GM10248 (cell line): ENCODE data around the gene ARFGAP3.

Experiments used
- CTCF ChIA-PET: fragments of 300-600 bp; sonication (Branson Sonifier 250); formaldehyde crosslinking; extraction: SDS; loops from one replicate; lab custom pipeline; 2021; ENCODE audit warnings: antibody characterized with exemption; lab: Yijun Ruan, JAX
- POLR2A ChIA-PET: fragments of 350-650 bp; sonication (Branson Sonifier 250); formaldehyde crosslinking; extraction: SDS; loops from one replicate; lab custom pipeline; 2020; ENCODE audit warnings: antibody characterized with exemption; lab: Yijun Ruan, JAX
- DNase-seq: peaks from one replicate; pipeline ENCODE4 v3.0.0; 2012; ENCODE audit errors: extremely low spot score
- TF ChIP-seq, protein P1 (sequence below): IDR thresholded peaks from 2 replicates; pipeline ENCODE4 v1.5.1; 2012; ENCODE audit warnings: mild to moderate bottlenecking, low read depth; ENCODE audit errors: extremely low read depth, missing control alignments, control extremely low read depth

ARFGAP3 gene

DNA sequence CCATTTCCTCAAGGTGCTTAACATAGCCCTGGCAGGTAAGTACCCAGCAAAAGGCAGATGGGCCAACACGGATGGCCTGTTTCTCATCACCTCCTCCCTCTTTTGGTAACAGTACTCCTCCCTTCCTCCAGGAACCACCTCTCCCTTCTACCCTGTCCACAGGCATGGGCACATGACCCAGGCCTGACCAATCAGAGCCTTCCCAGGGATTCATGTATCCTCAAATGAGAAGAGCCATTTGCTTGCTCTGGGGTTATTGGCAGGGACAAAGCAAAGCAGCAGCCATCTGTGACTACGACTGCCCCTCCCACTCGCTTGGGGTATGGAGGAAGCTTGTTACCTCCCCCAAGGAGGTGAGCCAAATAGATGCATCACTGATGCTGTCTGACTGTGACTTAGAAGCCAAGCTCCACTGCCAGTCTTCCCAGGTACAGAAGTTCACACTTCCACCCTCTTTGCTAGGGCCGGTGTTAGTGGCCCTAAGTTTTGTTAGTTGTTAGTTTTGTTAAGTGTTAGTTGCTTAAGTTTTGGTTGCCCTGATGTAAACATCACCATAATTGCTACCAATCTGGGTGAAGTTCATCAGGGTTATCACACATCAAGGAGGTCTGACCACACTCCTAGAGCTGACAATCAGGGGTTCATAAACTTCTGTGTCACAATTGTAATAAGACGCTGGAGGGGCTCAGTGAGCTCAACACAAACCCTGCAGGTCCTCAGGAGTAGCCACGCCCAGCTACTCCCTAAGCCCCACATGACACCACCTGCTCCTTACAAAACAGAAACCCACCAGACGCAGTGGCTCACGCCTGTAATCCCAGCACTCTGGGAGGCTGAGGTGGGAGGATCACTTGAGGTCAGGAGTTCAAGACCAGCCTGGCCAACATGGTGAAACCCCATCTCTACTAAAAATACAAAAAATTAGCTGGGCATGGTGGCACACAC is 57.3 kb downstream of the ARFGAP3 start:
- DNase-seq: no peak
- TF ChIP-seq, protein P1, sequence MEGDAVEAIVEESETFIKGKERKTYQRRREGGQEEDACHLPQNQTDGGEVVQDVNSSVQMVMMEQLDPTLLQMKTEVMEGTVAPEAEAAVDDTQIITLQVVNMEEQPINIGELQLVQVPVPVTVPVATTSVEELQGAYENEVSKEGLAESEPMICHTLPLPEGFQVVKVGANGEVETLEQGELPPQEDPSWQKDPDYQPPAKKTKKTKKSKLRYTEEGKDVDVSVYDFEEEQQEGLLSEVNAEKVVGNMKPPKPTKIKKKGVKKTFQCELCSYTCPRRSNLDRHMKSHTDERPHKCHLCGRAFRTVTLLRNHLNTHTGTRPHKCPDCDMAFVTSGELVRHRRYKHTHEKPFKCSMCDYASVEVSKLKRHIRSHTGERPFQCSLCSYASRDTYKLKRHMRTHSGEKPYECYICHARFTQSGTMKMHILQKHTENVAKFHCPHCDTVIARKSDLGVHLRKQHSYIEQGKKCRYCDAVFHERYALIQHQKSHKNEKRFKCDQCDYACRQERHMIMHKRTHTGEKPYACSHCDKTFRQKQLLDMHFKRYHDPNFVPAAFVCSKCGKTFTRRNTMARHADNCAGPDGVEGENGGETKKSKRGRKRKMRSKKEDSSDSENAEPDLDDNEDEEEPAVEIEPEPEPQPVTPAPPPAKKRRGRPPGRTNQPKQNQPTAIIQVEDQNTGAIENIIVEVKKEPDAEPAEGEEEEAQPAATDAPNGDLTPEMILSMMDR: no peak
- ChIA-PET POLR2A (no interaction called here), CTCF (no interaction called here)

DNA sequence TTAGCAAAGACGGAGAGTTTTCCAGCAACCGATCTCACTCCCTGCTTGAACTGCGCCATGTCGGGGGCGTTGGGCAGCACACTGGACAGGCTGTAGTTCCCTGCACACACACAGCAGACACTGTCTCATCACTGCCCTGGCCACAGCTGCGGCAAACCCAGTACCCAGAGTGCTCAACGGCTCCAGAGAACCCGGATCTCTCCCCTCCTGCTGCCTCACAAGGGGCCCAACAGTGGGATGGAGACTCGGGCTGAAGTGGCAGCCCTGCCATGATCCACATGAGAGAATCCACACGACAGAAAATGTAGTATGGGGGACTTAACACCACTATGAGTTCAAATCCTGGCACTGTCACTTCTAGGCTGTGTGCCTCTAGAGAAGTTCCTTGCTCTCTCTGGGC is 58.0 kb downstream of the ARFGAP3 start:
- POLR2A ChIA-PET: no interaction called here
- CTCF ChIA-PET: no interaction called here
- TF ChIP-seq, protein P1: no peak
- DNase-seq: no peak

DNA sequence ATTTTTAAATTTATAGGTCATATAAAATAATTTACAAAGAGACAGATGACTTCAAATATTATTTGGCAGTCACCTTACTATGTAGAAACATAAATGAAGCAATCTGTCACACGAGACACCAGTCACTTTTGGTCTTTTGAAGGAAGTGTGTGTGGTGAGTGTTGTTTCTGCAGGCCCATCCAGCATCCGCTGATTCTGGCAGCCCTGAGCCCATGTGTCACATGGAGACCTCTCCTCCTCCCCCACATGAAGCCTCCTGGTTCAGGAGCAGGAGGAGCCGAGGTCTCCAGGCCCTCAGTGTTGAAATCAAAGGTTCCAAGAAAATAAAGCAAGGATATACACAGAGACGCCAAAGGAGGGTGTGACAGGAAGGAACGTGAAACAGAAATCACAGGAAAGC is 60.1 kb downstream of the ARFGAP3 start:
- TF ChIP-seq, protein P1: no peak
- no peak for DNase-seq
- CTCF ChIA-PET: interaction anchor here (1.3 kb wide), 1 partner anchor 16 kb away, joined by 5 read pairs; no protein-coding TSS in a partner anchor
- POLR2A ChIA-PET: no interaction called here

DNA sequence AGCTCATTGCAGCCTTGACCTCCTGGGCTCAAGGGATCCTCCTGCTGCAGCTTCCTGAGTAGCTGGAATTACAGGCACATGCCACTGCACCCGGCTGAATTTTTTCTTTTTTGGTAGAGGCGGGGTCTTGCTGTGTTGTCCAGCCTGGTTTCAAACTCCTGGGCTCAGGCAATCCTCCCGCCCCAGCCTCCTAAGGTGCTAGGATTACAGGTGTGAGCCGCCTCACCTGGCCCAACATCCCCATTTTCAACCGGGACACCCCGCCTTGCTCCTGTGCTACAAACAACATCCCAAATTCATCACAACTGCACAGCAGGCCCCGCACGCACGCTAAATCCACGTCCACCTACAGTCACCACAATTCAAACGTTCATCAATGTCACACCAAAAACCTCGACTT is 61.0 kb downstream of the ARFGAP3 start:
- POLR2A ChIA-PET: no interaction called here
- CTCF ChIA-PET: interaction anchor here (1.3 kb wide), 1 partner anchor 17 kb away, joined by 5 read pairs; no protein-coding TSS in a partner anchor

GRCh38 chr22:42794551-42795510 is 62.2 kb downstream of the ARFGAP3 start:
- DNase-seq: no peak
- POLR2A ChIA-PET: no interaction called here
- CTCF ChIA-PET: no interaction called here
- TF ChIP-seq, protein P1: no peak

More for the DNA sequence above, 61.0 kb downstream of the ARFGAP3 start:
- TF ChIP-seq, protein P1: no peak
- no peak for DNase-seq

- POLR2A ChIA-PET: no interaction called here
- CTCF ChIA-PET: no interaction called here
- no peak for DNase-seq
These were observed 63.1 kb downstream of the ARFGAP3 start for GRCh38 chr22:42793848-42794405.

More at GRCh38 chr22:42793848-42794405, 63.1 kb downstream of the ARFGAP3 start:
- TF ChIP-seq, protein P1: no peak
